Erythroblast (primary cell): ENCODE measurements around the gene COBL.

Experiments
- GATA1 ChIP-seq: IDR thresholded peaks from 2 replicates; pipeline ENCODE4 v1.6.1; 2011; ENCODE audit warnings: low read depth, mild to moderate bottlenecking, control low read depth, low read length, moderate library complexity
- POLR2A ChIP-seq: IDR thresholded peaks from 2 replicates; pipeline ENCODE4 v1.6.1; 2011; ENCODE audit warnings: mild to moderate bottlenecking, low read length

GRCh38 chr7:51269321-51269720 is 47.3 kb downstream of the COBL start:
- TF ChIP-seq POLR2A (no peak), GATA1 (no peak)
